Cardiac fibroblast (primary cell): Measurements from ENCODE around the gene USPL1.

Source experiments
- DNase-seq, 2 donors: peaks; one replicate each; pipeline versions ENCODE4 v3.0.0 to v3.0.0-alpha.2; 2010; ENCODE audit warnings: low read depth in 2 of 2
- H3K4me3 ChIP-seq, 2 donors: replicated peaks in 1 of 2; 1 replicate in 1 of 2; 2 replicates in 1 of 2; pipeline ENCODE4 v1.5.1; 2011; ENCODE audit warnings: low read depth in 2 of 2, low read length in 2 of 2, mild to moderate bottlenecking in 2 of 2, moderate library complexity in 1 of 2
- CTCF ChIP-seq: IDR thresholded peaks from one replicate; pipeline ENCODE4 v1.5.1; 2011; ENCODE audit warnings: low read depth, mild to moderate bottlenecking, low read length, inconsistent platforms

USPL1 gene

DNA sequence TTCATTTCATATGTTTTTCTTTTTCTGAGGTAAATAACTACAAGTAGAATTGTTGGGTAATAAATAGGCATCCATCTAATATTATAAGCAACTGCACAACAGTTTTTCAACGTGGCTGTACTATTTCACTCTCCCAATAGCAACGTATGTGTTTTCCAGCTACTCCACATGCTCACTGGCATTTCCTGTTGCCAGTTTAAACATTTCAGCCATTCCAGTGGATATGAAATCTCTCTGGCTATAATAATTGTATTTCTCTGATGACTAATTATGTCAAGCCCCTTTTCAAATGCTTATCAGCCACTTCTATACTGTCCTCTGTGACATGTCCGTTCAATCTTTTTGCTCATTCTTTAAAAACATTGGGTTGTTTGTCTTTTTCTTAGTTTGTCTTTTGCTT lies 90.8 kb downstream of the USPL1 start:
- peak; percentile 78 to 80 for DNase-seq
- H3K4me3 ChIP-seq, result no peak overlapping the region
- no peak for TF ChIP-seq CTCF
